ENCODE data around the gene SDK2. TPM values are rescaled to one million over a fixed set of nuclear protein-coding genes. Genes with fewer than 3 reads are reported as not detected.

SDK2 gene
- total RNA-seq, 4 donors from 2014 or later, result 1.5 to 7.0 (median 3.7) TPM

- no peak for DNase-seq
- no peak overlapping the region for H3K4me3 ChIP-seq (replicated peaks in 1 of 3)
- intact Hi-C loops (cut with DNase I), result no loop called here
- H3K36me3 ChIP-seq, result no peaks in the 10 kb centered on the region
- no peaks in the 10 kb centered on the region for H3K9me3 ChIP-seq
- no peak for TF ChIP-seq CTCF (IDR thresholded peaks at IDR 0.05)
- TF ChIP-seq POLR2A (IDR thresholded peaks at IDR 0.05), result no peak
- H3K4me1 ChIP-seq, result peaks cover 12 to 27% of the 10 kb centered on the region in 2 donors
- H3K27me3 ChIP-seq, result no peaks in the 10 kb centered on the region
- WGBS, 2 donors, result 66 to 83% methylated on average over 4 to 5 of the region's 11 CpGs
- H3K27ac ChIP-seq, result peak overlapping the region in 1 of 3 donors; percentile 12
Observed at GRCh38 chr17:73343739-73344454, 300.3 kb downstream of the SDK2 start.

- H3K36me3 ChIP-seq, result no peaks in the 10 kb centered on the region
- H3K27ac ChIP-seq, result peak overlapping the region; percentile 17 to 37 (median 29)
- no peaks in the 10 kb centered on the region for H3K9me3 ChIP-seq
- peak; percentile 56 to 67 for DNase-seq
- no peak overlapping the region for H3K4me3 ChIP-seq (replicated peaks in 1 of 3)
- TF ChIP-seq POLR2A (IDR thresholded peaks at IDR 0.05) (no peak), CTCF (IDR thresholded peaks at IDR 0.05) (no peak)
- 36 to 44% methylated on average over 17 of the region's 17 CpGs for WGBS, 2 donors
- intact Hi-C loops (cut with DNase I), result no loop called here
- H3K4me1 ChIP-seq, result peaks cover 12 to 33% of the 10 kb centered on the region in 2 donors
- no peaks in the 10 kb centered on the region for H3K27me3 ChIP-seq
Observed at GRCh38 chr17:73343168-73343634, 301.0 kb downstream of the SDK2 start.

DNA sequence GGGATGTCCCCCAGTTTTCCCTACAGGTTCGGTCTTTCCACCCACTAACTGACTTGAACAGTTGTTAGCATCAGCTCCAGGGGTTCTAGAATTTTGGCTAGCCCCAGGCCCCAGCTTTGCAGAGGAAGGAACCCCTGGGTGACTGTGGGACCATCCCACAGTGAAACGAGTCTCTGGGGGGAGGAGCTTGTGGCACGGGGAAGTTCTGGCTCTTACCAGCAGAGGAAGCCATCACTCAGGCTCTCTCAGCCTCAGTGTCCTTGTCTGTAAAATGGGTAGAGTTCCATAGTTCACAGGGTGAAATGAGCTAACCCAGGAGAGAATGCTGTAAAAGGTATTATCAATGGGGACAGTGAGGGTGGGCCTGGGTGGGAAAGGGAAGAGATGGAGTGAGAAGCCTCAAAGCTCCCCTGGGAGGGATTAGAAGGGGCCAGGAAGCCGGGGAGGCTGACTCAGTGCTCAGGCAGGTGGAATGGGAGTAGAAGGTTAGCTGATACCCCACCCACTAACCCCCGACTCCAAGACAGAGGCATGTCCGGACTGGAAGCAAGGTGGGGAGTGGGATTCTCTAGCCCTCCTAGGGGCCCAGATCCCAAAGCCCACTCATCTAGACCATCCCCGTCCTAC lies 301.6 kb downstream of the SDK2 start:
- DNase-seq, result no peak
- no peaks in the 10 kb centered on the region for H3K27me3 ChIP-seq
- H3K27ac ChIP-seq, result peak overlapping the region; percentile 17 to 37 (median 29)
- H3K4me1 ChIP-seq, result peaks cover 12 to 39% of the 10 kb centered on the region in 2 donors
- H3K9me3 ChIP-seq, result no peaks in the 10 kb centered on the region
- H3K36me3 ChIP-seq, result no peaks in the 10 kb centered on the region
- no peak for TF ChIP-seq POLR2A (IDR thresholded peaks at IDR 0.05)
- TF ChIP-seq CTCF (IDR thresholded peaks at IDR 0.05), result no peak
- no peak overlapping the region for H3K4me3 ChIP-seq (replicated peaks in 1 of 3)
- intact Hi-C loops (cut with DNase I), result no loop called here
- WGBS, 2 donors, result 33 to 50% methylated on average over 7 of the region's 7 CpGs

DNA sequence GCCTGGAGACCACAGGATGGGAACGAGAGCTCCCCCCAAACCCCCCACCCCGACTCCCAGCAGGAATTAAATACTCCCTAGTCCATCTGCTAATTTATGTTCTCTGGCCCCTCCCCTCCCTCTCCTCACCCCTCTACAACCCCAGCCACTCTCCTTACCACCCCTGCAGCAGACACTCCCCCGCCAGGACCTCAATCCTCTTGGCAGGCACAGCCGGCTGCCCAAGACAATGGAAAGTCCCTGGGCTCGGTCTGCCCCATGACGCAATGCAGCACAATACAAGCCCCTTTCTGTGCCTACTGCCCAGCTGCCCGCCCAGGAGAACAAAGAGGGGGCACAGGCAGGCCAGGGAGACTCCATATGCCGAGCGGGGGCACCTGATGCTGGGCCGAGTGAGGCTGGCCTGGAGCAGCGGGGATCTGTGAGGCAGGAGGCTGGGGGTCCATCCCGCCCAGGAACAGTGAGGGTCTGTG lies 302.2 kb downstream of the SDK2 start:
- H3K9me3 ChIP-seq, result no peaks in the 10 kb centered on the region

More for the DNA sequence above, 302.2 kb downstream of the SDK2 start:
- Histone ChIP-seq H3K27me3 (no peaks in the 10 kb centered on the region), H3K27ac (peak overlapping the region in 2 of 3 donors; percentile 17 to 37), H3K36me3 (no peaks in the 10 kb centered on the region), H3K4me3 (replicated peaks in 1 of 3) (no peak overlapping the region), H3K4me1 (peaks cover 12 to 40% of the 10 kb centered on the region in 2 donors)
- DNase-seq, result peak; percentile 83 to 88
- TF ChIP-seq POLR2A (IDR thresholded peaks at IDR 0.05) (no peak), CTCF (IDR thresholded peaks at IDR 0.05) (no peak)
- intact Hi-C loops (cut with DNase I), result no loop called here
- 15 to 37% methylated on average over 6 to 12 of the region's 12 CpGs for WGBS, 2 donors

Measured in thyroid gland (tissue), 4 donors.